Activated CD8-positive, alpha-beta memory T cell treated with anti-CD3 and anti-CD28 coated beads for 48 hours (primary cell): ENCODE results near the gene TYMS.
A peak's percentile ranks its signal among the peaks of the same experiment; 100 is the strongest.

ENCODE experiments used
- DNase-seq, 3 experiments: peaks; one replicate each; pipeline ENCODE4 v3.0.0-alpha.2; 2020; ENCODE audit warnings: low read depth in 2 of 3, low spot score in 2 of 3

TYMS gene

DNA sequence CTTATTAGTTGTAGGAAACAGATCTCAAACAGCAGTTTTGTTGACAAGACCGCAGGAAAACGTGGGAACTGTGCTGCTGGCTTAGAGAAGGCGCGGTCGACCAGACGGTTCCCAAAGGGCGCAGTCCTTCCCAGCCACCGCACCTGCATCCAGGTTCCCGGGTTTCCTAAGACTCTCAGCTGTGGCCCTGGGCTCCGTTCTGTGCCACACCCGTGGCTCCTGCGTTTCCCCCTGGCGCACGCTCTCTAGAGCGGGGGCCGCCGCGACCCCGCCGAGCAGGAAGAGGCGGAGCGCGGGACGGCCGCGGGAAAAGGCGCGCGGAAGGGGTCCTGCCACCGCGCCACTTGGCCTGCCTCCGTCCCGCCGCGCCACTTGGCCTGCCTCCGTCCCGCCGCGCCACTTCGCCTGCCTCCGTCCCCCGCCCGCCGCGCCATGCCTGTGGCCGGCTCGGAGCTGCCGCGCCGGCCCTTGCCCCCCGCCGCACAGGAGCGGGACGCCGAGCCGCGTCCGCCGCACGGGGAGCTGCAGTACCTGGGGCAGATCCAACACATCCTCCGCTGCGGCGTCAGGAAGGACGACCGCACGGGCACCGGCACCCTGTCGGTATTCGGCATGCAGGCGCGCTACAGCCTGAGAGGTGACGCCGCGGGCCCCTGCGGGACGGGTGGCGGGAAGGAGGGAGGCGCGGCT is at the start of gene TYMS:
TYMS (plus strand) TSS at position 343 of the 690 bp plus-strand sequence; CDS start at position 433, 90 bp downstream.
- peak; percentile 18 to 53 (median 51) for DNase-seq

DNA sequence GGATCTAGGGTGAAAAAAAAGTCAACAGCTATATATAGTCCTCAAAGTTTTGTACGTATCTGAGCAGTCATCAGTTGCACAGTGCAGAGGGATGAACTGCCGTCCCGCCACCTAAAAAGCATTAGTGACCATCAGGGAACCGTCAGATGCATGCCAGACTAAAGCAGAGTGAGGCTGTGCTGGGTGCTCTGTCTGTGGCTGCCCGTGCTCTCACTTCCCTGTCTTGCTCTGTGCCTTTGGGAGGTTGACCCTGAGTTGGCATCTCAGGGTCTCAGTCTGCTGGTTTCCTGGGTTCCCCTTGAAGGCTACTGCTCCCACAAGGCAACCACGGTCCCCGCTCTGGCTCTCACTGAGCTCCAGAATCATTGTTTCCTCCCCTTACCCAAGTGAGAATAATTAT is 49.5 kb upstream of the TYMS start:
- no peak for DNase-seq

DNA sequence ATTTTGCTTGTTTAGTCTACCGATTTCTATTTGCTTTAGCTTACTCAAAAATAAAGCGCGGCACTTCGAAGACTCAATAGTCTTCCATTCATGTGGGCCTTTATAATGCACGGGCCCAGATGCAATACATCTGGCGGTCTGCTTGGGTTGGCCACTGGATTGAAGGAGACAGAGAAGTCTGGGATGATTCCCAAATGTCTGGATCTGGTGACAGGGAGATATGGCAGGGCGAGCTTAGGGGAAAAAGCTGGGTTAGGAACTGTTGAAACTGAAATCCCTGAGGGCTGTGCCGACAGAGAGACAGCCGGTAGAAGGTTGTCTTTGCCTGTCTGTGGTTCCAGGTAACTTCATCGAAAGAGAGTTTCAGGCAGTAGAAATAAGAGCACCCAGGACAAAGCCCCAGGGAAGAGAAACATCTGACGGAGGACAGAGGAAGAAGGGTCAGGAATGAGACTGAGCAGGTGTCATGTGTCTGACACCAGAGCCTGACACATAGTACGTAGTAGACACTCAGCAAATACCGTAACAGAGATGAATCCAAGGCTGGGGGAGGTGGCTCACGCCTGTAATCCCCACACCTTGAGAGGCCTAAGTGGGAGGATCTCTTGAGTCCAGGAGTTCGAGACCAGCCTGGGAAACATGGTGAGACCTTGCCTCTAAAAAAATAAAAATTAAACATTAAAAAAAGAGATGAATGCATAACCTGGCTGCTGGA is 47.1 kb upstream of the TYMS start:
- no peak for DNase-seq

DNA sequence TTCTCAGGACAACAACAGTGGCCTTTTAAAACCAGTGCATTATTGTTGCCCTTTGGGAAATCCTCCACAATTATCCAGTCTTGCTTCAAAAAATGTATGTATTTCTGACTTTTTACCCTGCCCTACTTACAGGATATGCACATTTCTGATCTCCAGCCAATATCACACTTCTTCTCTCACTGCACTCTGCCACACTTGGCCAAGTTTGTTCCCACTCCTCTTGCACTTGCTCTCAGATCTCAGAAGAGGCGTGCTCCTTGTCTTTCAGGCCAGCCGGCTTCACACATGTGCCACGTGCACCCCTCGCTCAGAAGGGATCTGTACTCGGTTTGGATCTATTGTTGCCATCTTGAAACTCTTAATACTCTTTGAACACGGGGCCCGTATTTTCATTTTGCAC is 45.3 kb upstream of the TYMS start:
- DNase-seq = no peak

DNA sequence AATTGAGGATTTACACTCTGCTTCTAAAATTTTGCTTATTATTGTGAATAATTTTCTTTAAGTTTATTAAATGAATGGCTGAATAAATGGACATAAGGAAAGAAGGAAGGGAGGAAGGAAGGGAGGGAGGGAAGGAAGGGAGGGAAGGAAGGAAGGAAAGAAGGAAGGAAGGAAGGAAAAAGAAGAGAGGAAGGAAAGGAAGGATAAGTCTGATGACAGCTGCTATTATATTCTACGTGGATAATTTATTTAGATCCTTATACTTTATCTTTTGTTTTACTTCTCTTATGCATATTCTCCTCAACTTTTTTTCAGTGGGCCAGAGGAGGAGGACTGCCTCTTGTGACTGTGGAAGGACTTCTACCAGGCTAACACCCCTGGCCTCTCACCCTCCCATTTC is 43.3 kb upstream of the TYMS start:
- DNase-seq = no peak

DNA sequence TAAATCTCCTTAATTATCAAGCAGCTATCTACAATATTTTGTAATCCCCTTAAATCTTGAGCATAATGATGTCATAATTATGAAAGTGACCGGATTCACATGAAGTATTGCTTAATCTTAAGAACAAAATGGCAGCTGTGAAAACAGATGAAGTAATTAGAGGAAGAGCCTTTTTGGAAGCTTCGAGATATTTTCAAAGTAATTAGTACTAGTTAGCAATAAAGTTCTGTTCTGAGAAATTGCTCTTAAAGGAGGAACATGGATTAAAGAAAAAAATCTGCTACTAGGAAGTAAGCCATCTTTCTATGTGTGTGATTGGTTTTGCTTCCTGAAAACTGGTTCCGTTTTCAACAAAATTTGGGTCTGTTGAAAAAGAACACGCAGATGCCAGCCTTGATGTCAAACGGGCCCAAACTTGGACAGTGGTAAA is 42.3 kb upstream of the TYMS start:
- no peak for DNase-seq

DNA sequence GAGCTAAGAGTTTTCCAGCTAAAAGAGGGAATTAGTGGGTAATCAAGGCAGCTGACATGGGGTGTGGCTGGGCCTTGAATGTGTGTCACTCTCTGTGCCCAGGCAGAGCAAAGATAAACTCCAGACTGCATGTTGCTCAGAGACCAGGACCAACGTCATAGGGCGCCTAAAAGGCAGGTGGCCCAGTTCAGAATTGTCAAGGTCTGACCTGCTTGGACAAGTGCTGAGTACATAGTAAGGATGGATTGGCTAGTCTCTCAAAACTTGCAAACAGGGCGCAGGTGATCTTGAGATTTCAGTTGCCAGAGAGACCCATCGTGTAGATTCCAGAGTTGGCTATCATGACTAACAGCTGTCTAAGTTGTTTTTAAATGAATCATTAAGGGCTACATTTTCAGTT is 41.7 kb upstream of the TYMS start:
- DNase-seq = no peak

DNA sequence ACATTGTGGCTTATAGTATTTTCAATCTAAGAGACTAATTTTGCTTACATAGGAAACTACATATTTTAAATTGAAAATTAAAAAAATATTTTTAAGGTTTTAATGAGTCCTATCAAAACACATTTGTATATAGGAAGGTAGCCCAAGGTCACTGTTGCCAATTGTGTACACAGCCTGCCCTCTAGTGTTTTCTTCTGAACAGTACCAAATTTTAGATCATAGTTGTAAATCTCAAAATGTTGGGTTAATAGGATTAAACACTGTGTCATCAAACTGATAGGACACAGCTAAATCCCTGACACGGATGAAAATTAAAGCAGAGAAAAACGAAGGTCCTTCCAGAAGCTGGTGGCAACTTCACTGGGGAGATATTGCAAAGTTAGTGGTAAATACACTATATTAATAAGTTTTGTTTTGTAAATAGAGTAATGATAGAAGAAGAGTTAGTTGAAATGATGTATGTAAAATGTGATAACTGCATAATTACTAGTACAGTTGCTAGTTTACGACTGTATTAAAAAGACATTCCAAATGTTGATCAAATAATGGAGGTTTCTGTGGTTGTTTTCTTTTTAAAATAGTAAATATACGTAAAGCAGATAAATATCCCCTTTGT is 41.0 kb upstream of the TYMS start:
- no peak for DNase-seq

DNA sequence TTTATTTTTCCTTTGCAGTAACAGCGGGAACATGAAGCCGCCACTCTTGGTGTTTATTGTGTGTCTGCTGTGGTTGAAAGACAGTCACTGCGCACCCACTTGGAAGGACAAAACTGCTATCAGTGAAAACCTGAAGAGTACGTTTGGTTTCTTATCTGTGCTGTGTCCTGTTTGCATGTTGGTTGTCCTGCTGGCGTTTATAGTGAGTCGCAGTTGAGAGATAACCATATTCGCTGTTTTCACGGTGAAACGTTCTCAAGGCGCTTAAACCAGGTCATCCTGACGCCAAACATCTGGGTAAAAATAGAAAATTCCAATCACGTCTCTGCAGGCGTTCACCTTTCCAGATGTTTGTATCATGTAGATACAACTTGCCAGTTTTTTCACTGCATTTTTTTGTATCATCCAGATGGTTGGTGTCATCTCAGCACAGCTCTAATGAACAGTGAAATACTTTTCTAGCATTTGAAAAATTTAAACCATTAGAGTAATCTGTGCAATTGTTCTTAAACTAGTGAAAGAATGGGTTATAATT is 39.4 kb upstream of the TYMS start:
- no peak for DNase-seq

DNA sequence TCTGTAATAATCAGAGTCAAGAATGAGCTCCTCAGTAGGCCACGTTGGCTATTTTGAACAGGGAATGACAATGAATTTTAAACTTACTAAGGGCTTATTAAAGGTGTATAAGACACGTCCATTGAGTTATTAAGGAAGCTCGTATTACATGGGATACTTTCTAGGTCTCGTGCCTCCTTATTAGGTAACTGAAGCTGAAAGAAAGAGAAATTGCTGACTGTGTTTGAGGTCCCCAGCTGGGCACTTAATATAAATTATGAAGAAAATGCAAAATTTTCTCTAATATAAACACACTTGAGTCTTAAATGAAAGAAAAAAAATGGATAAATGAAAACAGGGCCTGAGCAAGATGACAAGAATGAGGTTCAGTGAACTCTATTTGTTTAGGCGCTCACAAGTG is 38.8 kb upstream of the TYMS start:
- no peak for DNase-seq

DNA sequence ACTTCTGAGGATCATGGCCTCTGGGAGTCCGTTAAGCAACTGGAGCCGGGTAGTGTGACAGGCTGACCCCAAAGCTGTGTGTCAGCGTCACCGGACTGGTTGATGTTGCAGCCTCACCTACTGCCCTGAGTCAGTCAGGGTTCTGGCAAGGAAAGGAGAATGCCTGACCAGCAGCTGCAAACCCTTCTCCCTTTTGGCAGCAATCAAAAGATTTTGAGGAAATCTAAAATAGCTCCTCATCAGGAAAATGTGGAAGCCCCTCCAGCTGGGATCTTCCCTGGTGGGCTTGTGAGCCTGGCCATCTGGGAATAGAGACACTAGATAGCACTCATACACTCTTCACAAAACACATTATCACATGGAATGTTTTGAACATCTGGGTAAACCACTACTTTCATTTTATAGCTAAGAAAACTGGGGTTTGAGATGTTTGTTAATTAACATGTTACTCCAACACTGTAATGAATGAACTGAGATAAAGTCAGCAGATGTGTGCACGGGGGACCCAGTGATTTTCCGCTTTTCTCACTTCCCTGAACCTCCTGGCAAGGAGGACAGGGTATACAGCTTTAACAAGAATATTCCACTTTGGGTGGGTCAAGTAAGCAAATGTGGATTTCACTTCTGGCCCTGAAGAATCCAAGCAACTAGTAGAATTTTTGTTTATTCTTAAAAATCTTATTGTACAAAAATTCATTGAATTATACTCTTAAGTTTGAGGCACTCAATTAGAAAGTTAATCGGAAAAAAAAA is 36.0 kb upstream of the TYMS start:
- no peak for DNase-seq

DNA sequence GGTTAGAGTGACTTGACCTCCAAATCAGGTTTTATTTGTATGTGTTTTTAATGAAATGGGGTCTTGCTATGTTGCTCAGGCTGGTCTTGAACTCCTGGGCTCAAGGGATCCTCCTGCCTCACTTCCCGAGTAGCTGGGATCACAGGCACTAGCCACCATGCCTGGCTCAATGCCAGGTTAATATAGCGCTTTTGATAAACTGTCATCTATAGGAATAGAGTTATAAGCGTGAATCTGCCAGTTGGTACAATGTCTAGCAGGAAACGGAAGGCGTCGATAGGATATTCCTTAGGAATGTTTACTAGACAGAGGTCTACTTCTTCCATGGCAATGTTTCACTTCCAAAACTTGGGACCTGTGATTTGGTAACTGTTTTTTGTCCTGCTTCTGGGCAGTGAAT is 35.2 kb upstream of the TYMS start:
- no peak for DNase-seq

DNA sequence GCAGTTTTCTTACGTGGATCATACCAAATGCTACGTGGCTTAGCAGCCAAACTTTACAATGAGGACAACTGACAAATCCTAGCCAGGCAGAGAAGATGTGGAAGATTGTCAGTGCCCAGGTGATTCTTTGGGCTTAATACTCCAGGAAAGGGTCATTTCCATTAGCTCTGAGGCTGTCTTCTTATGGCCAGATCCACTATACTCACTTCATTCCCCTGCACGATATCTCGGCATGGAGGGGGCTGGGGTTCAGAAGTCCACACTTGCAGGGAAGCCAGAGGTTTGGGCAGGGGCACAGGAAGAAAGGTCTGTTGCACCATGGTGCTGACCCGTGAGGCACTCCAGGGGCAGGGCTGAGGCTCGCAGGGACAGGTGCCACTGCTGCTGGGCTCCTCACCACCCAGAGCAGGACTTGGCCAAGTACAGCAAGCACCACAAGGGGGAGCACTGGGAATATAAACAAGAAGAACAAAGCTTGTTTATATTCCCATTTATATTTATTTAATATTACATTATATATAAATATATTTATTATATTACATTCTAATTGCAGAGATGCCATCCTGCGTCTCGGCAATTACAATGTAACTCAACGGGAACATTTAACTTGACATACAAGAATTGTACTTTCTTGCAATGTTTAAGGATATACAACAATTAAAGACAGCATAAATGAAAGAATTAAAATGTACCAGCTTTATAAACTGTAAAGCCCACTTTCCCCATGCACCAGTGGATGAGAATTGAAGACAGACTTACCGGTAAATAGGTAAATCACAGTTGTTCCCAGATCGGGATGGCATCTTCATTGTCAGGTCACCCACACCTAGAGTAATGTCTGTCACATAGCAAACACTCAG is 33.5 kb upstream of the TYMS start:
- DNase-seq = peak in 2 of 3 experiments; percentile 11 to 20

DNA sequence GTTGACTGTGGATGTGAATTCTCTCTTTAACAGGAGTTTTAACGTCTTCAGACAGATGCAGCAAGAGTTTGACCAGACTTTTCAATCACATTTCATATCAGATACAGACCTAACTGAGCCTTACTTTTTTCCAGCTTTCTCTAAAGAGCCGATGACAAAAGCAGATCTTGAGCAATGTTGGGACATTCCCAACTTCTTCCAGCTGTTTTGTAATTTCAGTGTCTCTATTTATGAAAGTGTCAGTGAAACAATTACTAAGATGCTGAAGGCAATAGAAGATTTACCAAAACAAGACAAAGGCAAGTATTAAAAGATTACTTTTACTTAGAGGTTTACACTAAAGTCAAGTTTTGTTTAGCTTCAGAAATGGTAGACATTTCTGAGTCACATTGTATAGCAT is 30.2 kb upstream of the TYMS start:
- DNase-seq = no peak

DNA sequence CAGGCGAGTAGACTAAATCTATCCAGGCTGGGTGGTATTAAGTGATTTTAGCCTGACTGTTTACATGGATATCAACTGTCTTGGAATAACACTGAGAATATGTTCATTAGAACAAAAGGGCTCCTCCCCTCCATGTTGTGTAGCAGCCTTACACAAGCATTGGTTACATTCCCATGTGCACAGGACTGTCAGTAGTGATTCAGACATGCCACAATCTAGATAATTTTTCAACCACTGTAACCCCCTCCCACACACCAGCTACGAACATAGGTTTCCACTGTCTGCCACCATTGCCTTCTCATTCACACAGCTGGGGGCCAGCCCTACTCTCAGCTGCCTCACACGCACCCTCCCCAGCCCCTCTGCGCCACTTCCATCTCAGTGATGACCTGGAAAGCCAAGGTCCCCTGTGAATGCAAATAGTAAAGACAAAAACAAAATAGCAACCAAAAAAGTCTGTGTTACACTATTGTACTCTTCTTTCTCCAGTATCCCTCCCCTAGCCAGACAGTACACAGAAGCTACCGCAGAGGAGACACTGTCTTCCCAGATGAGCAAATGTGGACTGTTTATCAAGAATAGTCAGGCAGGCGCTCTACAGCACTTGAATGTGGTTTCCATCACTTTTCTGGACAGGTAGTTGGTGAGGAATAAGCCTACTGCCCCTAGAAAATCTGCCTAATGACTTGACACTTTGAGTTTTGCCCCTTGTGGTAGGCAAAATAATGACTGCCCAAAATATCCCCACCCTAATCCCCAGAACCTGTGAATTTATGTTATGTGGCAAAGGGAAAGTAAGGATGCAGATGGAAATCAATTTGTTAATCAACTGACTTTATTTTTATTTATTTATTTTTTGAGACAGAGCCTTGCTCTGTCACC is 27.9 kb upstream of the TYMS start:
- no peak for DNase-seq

DNA sequence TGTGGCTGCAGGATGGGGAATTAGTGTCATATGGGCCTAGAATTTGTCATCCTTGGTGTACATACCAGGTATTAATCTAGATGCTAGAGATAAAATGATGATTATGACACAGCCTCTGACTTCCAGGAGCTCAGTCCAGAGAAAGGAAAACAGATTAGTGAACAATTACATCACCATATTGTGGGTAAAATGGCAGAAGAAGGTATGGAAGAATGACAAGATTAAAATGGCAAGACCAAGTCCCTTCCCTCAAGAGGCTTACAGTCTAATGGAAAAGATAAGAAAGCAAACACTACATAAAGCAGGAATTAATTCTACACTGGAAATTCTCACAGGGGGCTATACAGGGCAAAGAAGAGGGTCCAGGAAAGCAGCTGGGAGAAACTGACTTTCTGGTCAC is 25.9 kb upstream of the TYMS start:
- no peak for DNase-seq

DNA sequence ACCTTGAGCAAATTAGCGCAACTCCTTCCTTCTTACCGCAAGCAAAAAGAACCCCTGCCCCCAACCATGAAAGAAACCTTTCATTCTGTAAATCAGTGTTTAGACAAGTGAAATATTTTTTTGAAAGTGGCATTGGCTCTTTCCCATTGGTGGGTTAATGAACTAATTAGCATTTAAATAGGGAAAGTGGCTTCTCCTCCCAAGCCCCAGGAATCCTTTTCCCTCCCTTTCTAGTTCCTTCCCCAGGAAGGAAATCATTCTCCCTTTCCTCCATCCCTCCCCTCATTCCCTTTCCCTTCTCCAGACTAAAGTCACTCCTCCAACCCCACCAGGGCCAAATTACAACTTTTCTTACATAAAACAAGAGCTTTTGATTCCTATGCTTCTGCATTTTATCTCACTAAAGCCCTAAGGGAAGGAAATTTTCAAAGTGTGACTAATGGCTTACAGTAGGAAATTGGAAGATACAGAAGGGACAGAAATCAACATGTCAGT is 22.9 kb upstream of the TYMS start:
- DNase-seq = no peak

DNA sequence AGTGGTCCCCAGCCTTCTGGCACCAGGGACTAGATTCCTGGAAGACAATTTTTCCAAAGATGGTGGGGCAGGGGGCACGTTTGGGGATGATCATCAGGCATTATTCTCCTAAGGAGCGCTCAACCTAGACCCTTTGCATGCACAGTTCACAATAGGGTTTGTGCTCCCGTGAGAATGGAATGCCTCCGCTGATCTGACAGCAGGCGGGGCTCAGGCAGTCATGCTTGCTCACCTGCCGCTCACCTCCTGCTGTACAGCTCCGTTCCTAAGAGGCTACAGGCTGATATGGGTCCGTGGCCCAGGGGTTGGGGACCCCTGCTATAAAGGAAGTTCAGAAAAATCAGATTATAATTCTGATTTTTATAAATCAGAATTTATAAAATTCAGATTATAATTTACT is 22.3 kb upstream of the TYMS start:
- no peak for DNase-seq

DNA sequence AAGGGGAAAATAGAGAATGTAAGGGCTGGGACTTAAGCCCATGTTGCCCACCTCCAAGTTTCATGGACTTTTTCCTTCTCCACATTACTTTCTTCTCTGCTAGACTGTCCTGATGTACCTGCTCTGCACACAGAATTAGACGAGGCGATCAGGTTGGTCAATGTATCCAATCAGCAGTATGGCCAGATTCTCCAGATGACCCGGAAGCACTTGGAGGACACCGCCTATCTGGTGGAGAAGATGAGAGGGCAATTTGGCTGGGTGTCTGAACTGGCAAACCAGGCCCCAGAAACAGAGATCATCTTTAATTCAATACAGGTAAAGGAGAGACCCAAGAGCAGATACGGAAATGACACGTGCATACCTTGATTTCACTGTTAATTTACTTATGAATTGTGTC is 16.2 kb upstream of the TYMS start:
- DNase-seq = no peak
